Astrocyte (in vitro differentiated cells and primary cell): Measurements from ENCODE around the gene FRMD4A. TPM values are rescaled to one million over a fixed set of nuclear protein-coding genes. Genes with fewer than 3 reads are reported as not detected.

Experiments
- DNase-seq: peaks from one replicate; pipeline ENCODE4 v3.0.0-alpha.2; 2010; ENCODE audit warnings: low read depth
- FAIRE-seq: peaks from 2 replicates; lab custom pipeline; 2011; peaks lifted over from hg19 to GRCh38; lab: Jason Lieb, UNC
- H2AFZ ChIP-seq: 2 replicates; pipeline ENCODE4 v1.6.0; 2012; ENCODE audit warnings: low read depth, low read length, inconsistent platforms
- H3K27ac ChIP-seq: 2 replicates; pipeline ENCODE4 v1.5.1; 2011; ENCODE audit warnings: low read depth, low read length, inconsistent platforms
- H3K27me3 ChIP-seq: 2 replicates; pipeline ENCODE4 v1.6.0; 2011; ENCODE audit warnings: low read length, inconsistent platforms; ENCODE audit not compliant: insufficient read depth
- H3K36me3 ChIP-seq: 2 replicates; pipeline ENCODE4 v1.5.1; 2011; ENCODE audit warnings: low read length, inconsistent platforms; ENCODE audit not compliant: insufficient read depth
- H3K4me1 ChIP-seq: 2 replicates; pipeline ENCODE4 v1.5.1; 2011; ENCODE audit warnings: low read length, inconsistent platforms; ENCODE audit not compliant: insufficient read depth
- H3K4me2 ChIP-seq: 2 replicates; pipeline ENCODE4 v1.6.0; 2012; ENCODE audit warnings: low read length, inconsistent platforms
- H3K4me3 ChIP-seq: 2 replicates; pipeline ENCODE4 v1.5.1; 2011; ENCODE audit warnings: low read depth, mild to moderate bottlenecking, low read length, inconsistent platforms; ENCODE audit not compliant: insufficient read depth
- H3K79me2 ChIP-seq: 2 replicates; pipeline ENCODE4 v1.6.0; 2012; ENCODE audit warnings: mild to moderate bottlenecking, low read length, inconsistent platforms; ENCODE audit not compliant: insufficient read depth
- H3K9ac ChIP-seq: 2 replicates; pipeline ENCODE4 v1.6.0; 2012; ENCODE audit warnings: mild to moderate bottlenecking, low read length, inconsistent platforms
- H3K9me3 ChIP-seq: 2 replicates; pipeline ENCODE4 v1.5.1; 2012; ENCODE audit warnings: low read depth, mild to moderate bottlenecking, low read length, inconsistent platforms; ENCODE audit not compliant: insufficient read depth
- H4K20me1 ChIP-seq: 2 replicates; pipeline ENCODE4 v1.6.0; 2012; ENCODE audit warnings: low read length, inconsistent platforms; ENCODE audit not compliant: insufficient read depth
- H3K27ac Mint-ChIP-seq: one replicate; pipeline ENCODE4 v1.8.0; 2021; ENCODE audit warnings: mild to moderate bottlenecking, mixed read lengths; ENCODE audit not compliant: unreplicated experiment
- H3K27me3 Mint-ChIP-seq: one replicate; pipeline ENCODE4 v1.8.0; 2021; ENCODE audit warnings: low read depth, mixed read lengths; ENCODE audit not compliant: unreplicated experiment
- H3K36me3 Mint-ChIP-seq: one replicate; pipeline ENCODE4 v1.8.0; 2021; ENCODE audit warnings: low read depth, mixed read lengths; ENCODE audit not compliant: unreplicated experiment
- H3K4me1 Mint-ChIP-seq: one replicate; pipeline ENCODE4 v1.8.0; 2021; ENCODE audit warnings: low read depth, mixed read lengths; ENCODE audit not compliant: unreplicated experiment
- H3K4me3 Mint-ChIP-seq: one replicate; pipeline ENCODE4 v1.8.0; 2021; ENCODE audit warnings: mild to moderate bottlenecking, moderate library complexity, mixed read lengths; ENCODE audit not compliant: unreplicated experiment
- H3K9me3 Mint-ChIP-seq: one replicate; pipeline ENCODE4 v1.8.0; 2021; ENCODE audit warnings: mild to moderate bottlenecking, mixed read lengths; ENCODE audit not compliant: unreplicated experiment
- EZH2 ChIP-seq: IDR thresholded peaks from 2 replicates; pipeline ENCODE4 v1.6.1; 2012; ENCODE audit warnings: mild to moderate bottlenecking, low read length, inconsistent platforms; ENCODE audit not compliant: insufficient read depth
- total RNA-seq: library from RNA; stranded (reverse); gene quantifications from 2 replicates; pipeline ENCODE4 v1.2.1, GENCODE V29; 2021
- TF ChIP-seq, protein P1 (sequence below): IDR thresholded peaks from 2 replicates; pipeline ENCODE4 v1.5.1; 2011; ENCODE audit warnings: low read depth, mild to moderate bottlenecking, inconsistent platforms, low read length, moderate library complexity; ENCODE audit not compliant: insufficient read depth

The FRMD4A gene
- total RNA-seq, 1 donor from 2014 or later = 82.5 TPM

DNA sequence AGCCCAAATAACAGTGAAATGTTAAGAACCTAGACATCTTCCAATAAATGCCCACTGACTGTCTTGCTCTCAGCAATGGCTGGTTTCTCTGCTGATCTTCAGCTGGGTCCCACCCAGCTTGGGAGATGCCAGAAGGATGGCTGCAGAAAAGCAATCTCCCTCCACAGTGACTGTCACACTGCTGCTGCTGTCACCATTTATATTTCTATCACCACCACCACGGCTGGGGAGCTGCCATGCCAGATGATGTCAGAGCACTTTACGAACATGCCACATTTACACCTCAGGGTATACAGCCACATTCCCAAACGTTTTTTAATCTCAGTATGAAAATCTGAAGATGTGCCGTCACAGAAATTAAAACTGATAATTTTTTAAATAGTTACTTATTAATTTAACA, 29.8 kb upstream of the FRMD4A start:
- Histone ChIP-seq H3K27me3 (peaks cover 2% of the 10 kb centered on the region), H3K9me3 (no peaks in the 10 kb centered on the region), H3K4me2 (no peak overlapping the region), H3K36me3 (no peaks in the 10 kb centered on the region), H3K9ac (no peak overlapping the region), H3K4me3 (no peak overlapping the region), H3K79me2 (no peaks in the 10 kb centered on the region), H4K20me1 (no peaks in the 10 kb centered on the region), H3K27ac (no peak overlapping the region), H3K4me1 (peaks cover 21% of the 10 kb centered on the region), H2AFZ (no peak overlapping the region)
- no peak for TF ChIP-seq EZH2
- TF ChIP-seq, protein P1, sequence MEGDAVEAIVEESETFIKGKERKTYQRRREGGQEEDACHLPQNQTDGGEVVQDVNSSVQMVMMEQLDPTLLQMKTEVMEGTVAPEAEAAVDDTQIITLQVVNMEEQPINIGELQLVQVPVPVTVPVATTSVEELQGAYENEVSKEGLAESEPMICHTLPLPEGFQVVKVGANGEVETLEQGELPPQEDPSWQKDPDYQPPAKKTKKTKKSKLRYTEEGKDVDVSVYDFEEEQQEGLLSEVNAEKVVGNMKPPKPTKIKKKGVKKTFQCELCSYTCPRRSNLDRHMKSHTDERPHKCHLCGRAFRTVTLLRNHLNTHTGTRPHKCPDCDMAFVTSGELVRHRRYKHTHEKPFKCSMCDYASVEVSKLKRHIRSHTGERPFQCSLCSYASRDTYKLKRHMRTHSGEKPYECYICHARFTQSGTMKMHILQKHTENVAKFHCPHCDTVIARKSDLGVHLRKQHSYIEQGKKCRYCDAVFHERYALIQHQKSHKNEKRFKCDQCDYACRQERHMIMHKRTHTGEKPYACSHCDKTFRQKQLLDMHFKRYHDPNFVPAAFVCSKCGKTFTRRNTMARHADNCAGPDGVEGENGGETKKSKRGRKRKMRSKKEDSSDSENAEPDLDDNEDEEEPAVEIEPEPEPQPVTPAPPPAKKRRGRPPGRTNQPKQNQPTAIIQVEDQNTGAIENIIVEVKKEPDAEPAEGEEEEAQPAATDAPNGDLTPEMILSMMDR = no peak
- H3K36me3 Mint-ChIP-seq = peaks cover under 1% of the 10 kb centered on the region
- H3K9me3 Mint-ChIP-seq = peaks cover 1% of the 10 kb centered on the region
- FAIRE-seq (no peak), DNase-seq (no peak)
- peaks cover 7% of the 10 kb centered on the region for H3K27me3 Mint-ChIP-seq
- H3K27ac Mint-ChIP-seq = no peak overlapping the region
- H3K4me3 Mint-ChIP-seq = no peak overlapping the region
- H3K4me1 Mint-ChIP-seq = peaks cover 21% of the 10 kb centered on the region

GRCh38 chr10:14358886-14359573, 28.3 kb upstream of the FRMD4A start:
- Histone ChIP-seq H4K20me1 (no peaks in the 10 kb centered on the region), H3K9ac (no peak overlapping the region), H3K9me3 (no peaks in the 10 kb centered on the region), H3K36me3 (no peaks in the 10 kb centered on the region), H2AFZ (peak overlapping the region; percentile 1), H3K4me1 (peaks cover 21% of the 10 kb centered on the region), H3K4me2 (peak overlapping the region; percentile 0), H3K27me3 (peaks cover 2% of the 10 kb centered on the region), H3K79me2 (no peaks in the 10 kb centered on the region), H3K27ac (no peak overlapping the region), H3K4me3 (no peak overlapping the region)
- Mint-ChIP-seq H3K36me3 (peaks cover 3% of the 10 kb centered on the region), H3K4me1 (peaks cover 21% of the 10 kb centered on the region), H3K9me3 (peaks cover 1% of the 10 kb centered on the region), H3K27me3 (peaks cover 9% of the 10 kb centered on the region), H3K4me3 (no peak overlapping the region), H3K27ac (no peak overlapping the region)
- no peak for FAIRE-seq
- DNase-seq = peak; percentile 41
- TF ChIP-seq, protein P1 = no peak
- no peak for TF ChIP-seq EZH2

DNA sequence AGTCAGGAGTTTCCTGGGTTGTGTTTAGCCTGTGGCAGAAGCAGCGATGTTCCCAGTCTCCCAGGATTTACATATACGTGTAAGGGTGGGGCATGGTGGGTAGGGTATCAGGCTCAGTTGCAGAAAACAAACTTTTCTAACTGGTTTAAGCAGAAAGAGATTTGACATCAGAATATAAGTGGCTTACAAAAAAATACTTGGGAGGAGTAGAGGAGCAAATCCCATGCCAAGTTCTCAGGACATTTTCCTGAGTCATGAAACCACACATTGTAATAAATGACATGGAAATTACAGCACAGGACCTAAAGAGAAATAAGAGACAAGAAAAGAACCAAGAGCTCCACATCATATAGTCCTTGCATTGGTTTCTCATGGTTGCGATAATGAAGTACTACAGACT, 26.2 kb upstream of the FRMD4A start:
- Histone ChIP-seq H3K4me1 (peaks cover 16% of the 10 kb centered on the region), H3K79me2 (no peaks in the 10 kb centered on the region), H2AFZ (peak overlapping the region; percentile 6), H3K36me3 (no peaks in the 10 kb centered on the region), H4K20me1 (no peaks in the 10 kb centered on the region), H3K27ac (peak overlapping the region; percentile 15), H3K4me3 (no peak overlapping the region), H3K9ac (peak overlapping the region; percentile 26), H3K4me2 (peak overlapping the region; percentile 50), H3K9me3 (no peaks in the 10 kb centered on the region), H3K27me3 (no peaks in the 10 kb centered on the region)
- peaks cover 3% of the 10 kb centered on the region for H3K36me3 Mint-ChIP-seq
- H3K27me3 Mint-ChIP-seq = peaks cover 6% of the 10 kb centered on the region
- TF ChIP-seq, protein P1 = no peak
- TF ChIP-seq EZH2 = no peak
- FAIRE-seq (no peak), DNase-seq (peak; percentile 90)
- H3K9me3 Mint-ChIP-seq = no peaks in the 10 kb centered on the region
- no peak overlapping the region for H3K4me3 Mint-ChIP-seq
- H3K4me1 Mint-ChIP-seq = peaks cover 16% of the 10 kb centered on the region
- H3K27ac Mint-ChIP-seq = no peak overlapping the region
